ENCODE data around the gene VPS45. TPM values are rescaled to one million over a fixed set of nuclear protein-coding genes. Genes with fewer than 3 reads are reported as not detected.

The VPS45 gene
- total RNA-seq, 1 donor from 2014 or later = 25.4 TPM

Other genes with a start within 250 kb of the VPS45 start
- 10.1 and 12.8 TPM in 2 replicates for gene BOLA1, start 168.2 kb upstream of the VPS45 start, total RNA-seq
- gene SV2A, start 149.9 kb upstream of the VPS45 start, total RNA-seq = 3.9 and 6.7 TPM in 2 replicates
- gene SF3B4, start 140.0 kb upstream of the VPS45 start, total RNA-seq = 7.8 and 16.3 TPM in 2 replicates
- 0.47 and 1.5 TPM in 2 replicates for gene MTMR11, start 130.9 kb upstream of the VPS45 start, total RNA-seq
- 17.2 and 23.0 TPM in 2 replicates for gene OTUD7B, start 57.0 kb upstream of the VPS45 start, total RNA-seq
- 31.0 and 65.9 TPM in 2 replicates for gene PLEKHO1, start 82.1 kb downstream of the VPS45 start, total RNA-seq
- gene ANP32E, start 168.3 kb downstream of the VPS45 start, total RNA-seq = 18.2 and 35.8 TPM in 2 replicates
- gene CA14, start 190.0 kb downstream of the VPS45 start, total RNA-seq = not detected in 2 replicates
- gene APH1A, start 201.2 kb downstream of the VPS45 start, total RNA-seq = 132 and 182 TPM in 2 replicates
- gene C1orf54, start 205.0 kb downstream of the VPS45 start, total RNA-seq = 3.6 and 43.1 TPM in 2 replicates
- gene CIART, start 214.8 kb downstream of the VPS45 start, total RNA-seq = 0.33 and 1.0 TPM in 2 replicates
- gene MRPS21, start 226.1 kb downstream of the VPS45 start, total RNA-seq = 35.4 and 43.4 TPM in 2 replicates

Data from dermis blood vessel endothelial cell (primary cell).